Activated gamma-delta T cell (primary cell): ENCODE results near the gene PLG.
"Not testable (repeated sequence)": the region's sequence is repeated elsewhere in the genome, so short reads cannot be mapped to it uniquely, and the experiment has no call there.

Source experiments
- DNase-seq: peaks from one replicate; lab custom pipeline; 2025; lab: John Stamatoyannopoulos, UW

PLG gene

GRCh38 chr6:160704688-160705087 is 2.6 kb downstream of the PLG start:
- DNase-seq, result not testable (repeated sequence)

GRCh38 chr6:160708993-160709392 is 6.9 kb downstream of the PLG start:
- not testable (repeated sequence) for DNase-seq

- no peak for DNase-seq
Measured at GRCh38 chr6:160714731-160715316, 12.8 kb downstream of the PLG start.

- no peak for DNase-seq
Measured at GRCh38 chr6:160730911-160731310, 28.9 kb downstream of the PLG start.

- DNase-seq, result no peak
Measured at GRCh38 chr6:160733050-160733646, 31.1 kb downstream of the PLG start.

- no peak for DNase-seq
Measured at GRCh38 chr6:160734627-160735026, 32.6 kb downstream of the PLG start.

GRCh38 chr6:160735523-160735922 is 33.5 kb downstream of the PLG start:
- DNase-seq, result no peak

- DNase-seq, result no peak
Measured at GRCh38 chr6:160737934-160738333, 35.9 kb downstream of the PLG start.

- no peak for DNase-seq
Measured at GRCh38 chr6:160739955-160740354, 37.9 kb downstream of the PLG start.

- DNase-seq, result not testable (repeated sequence)
Measured at GRCh38 chr6:160741012-160741411, 39.0 kb downstream of the PLG start.

GRCh38 chr6:160742090-160742489 is 40.0 kb downstream of the PLG start:
- no peak for DNase-seq

GRCh38 chr6:160750276-160750689 is 48.2 kb downstream of the PLG start:
- DNase-seq, result no peak

GRCh38 chr6:160753211-160753610 is 51.2 kb downstream of the PLG start:
- not testable (repeated sequence) for DNase-seq

- DNase-seq, result no peak
Measured at GRCh38 chr6:160755165-160755564, 53.1 kb downstream of the PLG start.

- no peak for DNase-seq
Measured at GRCh38 chr6:160756021-160756420, 54.0 kb downstream of the PLG start.

- DNase-seq, result no peak
Measured at GRCh38 chr6:160756871-160757270, 54.8 kb downstream of the PLG start.

GRCh38 chr6:160764847-160765246 is 62.8 kb downstream of the PLG start:
- no peak for DNase-seq

- DNase-seq, result no peak
Measured at GRCh38 chr6:160765412-160765811, 63.4 kb downstream of the PLG start.

GRCh38 chr6:160766657-160766988 is 64.6 kb downstream of the PLG start:
- no peak for DNase-seq

GRCh38 chr6:160766989-160767646 is 65.1 kb downstream of the PLG start:
- peak; percentile 16 for DNase-seq

GRCh38 chr6:160767647-160768019 is 65.6 kb downstream of the PLG start:
- no peak for DNase-seq

- DNase-seq, result no peak
Measured at GRCh38 chr6:160768101-160768500, 66.1 kb downstream of the PLG start.

GRCh38 chr6:160774399-160774798 is 72.4 kb downstream of the PLG start:
- DNase-seq, result no peak
